SK-N-SH treated with all-trans-retinoic acid at 6 μM for 48 hours (cell line): Measurements from ENCODE around the gene RAX2.

Experiments used
- ARNTL ChIP-seq: fragments of 450-650 bp; formaldehyde crosslinking; IDR thresholded peaks from 2 replicates; pipeline ENCODE4 v1.5.0; 2020; ENCODE audit warnings: low read depth, mild to moderate bottlenecking, moderate library complexity, borderline replicate concordance
- BACH2 ChIP-seq: fragments of 250-450 bp; sonication (Bioruptor Pico); IDR thresholded peaks from 2 replicates; pipeline ENCODE4 v1.9.0; 2021; ENCODE audit warnings: mild to moderate bottlenecking, borderline replicate concordance
- CSDC2 ChIP-seq: fragments of 250-450 bp; sonication (Bioruptor Pico); IDR thresholded peaks from 2 replicates; pipeline ENCODE4 v1.5.0; 2020; ENCODE audit warnings: mild to moderate bottlenecking, moderate library complexity
- ESRRG ChIP-seq: fragments of 250-450 bp; sonication (Bioruptor Pico); IDR thresholded peaks from 2 replicates; pipeline ENCODE4 v1.6.1; 2021; ENCODE audit warnings: mild to moderate bottlenecking
- RARB ChIP-seq: fragments of 250-450 bp; sonication (Bioruptor Pico); IDR thresholded peaks from 2 replicates; pipeline ENCODE4 v1.8.0; 2021; ENCODE audit warnings: mild to moderate bottlenecking, moderate library complexity
- TCF4 ChIP-seq: fragments of 250-450 bp; sonication (Bioruptor Pico); IDR thresholded peaks from 2 replicates; pipeline ENCODE4 v1.8.0; 2021; ENCODE audit warnings: mild to moderate bottlenecking, moderate library complexity, borderline replicate concordance
- ZFP3 ChIP-seq: fragments of 250-450 bp; sonication (Bioruptor Pico); IDR thresholded peaks from 2 replicates; pipeline ENCODE4 v1.5.0; 2020; ENCODE audit warnings: mild to moderate bottlenecking, moderate library complexity
- ZFP30 ChIP-seq: fragments of 450-650 bp; formaldehyde crosslinking; IDR thresholded peaks from 2 replicates; pipeline ENCODE4 v1.5.0; 2022; ENCODE audit warnings: mild to moderate bottlenecking, moderate library complexity
- ZNF8 ChIP-seq: fragments of 450-650 bp; formaldehyde crosslinking; IDR thresholded peaks from 2 replicates; pipeline ENCODE4 v1.5.0; 2020; ENCODE audit warnings: mild to moderate bottlenecking, moderate library complexity
- TF ChIP-seq, protein P1 (sequence below): fragments of 250-450 bp; sonication (Bioruptor Pico); IDR thresholded peaks from 2 replicates; pipeline ENCODE4 v1.5.1; 2020; ENCODE audit warnings: low read depth, mild to moderate bottlenecking, moderate library complexity
- TF ChIP-seq, protein P2 (sequence below): fragments of 250-450 bp; sonication (Bioruptor Pico); IDR thresholded peaks from 2 replicates; pipeline ENCODE4 v1.8.0; 2020; ENCODE audit warnings: mild to moderate bottlenecking, moderate library complexity, borderline replicate concordance

DNA sequence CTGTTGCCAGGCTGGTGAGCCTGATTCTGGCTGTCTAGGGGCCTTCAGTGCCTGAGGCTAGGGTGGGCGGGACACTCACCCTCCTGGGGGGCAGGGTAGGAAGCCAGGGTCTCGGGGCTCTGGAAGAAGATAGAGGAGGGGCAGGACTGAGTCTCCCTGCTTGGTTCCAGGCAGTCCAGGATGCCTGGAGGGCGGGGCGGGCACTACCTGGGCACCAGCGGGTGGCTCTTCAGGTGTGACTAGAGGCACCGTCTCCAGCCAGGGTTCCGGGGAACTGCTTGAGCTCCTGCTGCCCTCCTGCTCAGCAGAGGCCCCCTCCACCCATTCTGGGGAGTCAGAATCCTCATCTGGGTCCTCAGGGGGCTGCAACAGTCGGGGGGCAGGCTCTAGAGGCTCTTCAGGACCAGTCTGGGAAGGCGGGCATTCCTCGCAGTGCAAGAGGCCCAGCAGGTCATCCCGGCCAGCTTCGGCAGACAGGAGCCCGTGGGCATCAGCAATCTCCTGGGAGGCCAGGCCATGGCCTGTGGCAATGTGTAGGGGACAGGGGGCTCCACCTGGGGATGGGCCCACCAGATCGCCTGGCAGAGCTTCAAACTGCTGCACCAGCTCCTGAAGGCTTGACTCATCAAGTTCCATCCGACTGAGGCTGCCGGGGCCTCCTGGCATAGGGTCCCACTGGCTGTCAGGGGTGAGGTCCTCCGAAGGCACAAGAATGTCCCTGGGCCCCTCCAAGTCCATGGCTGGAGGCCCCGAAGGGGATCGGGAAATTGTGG, 12.4 kb downstream of the RAX2 start:
- TF ChIP-seq CSDC2 (CRISPR knock-in tag) (no peak), BACH2 (CRISPR knock-in tag) (no peak), ARNTL (CRISPR knock-in tag) (no peak), RARB (CRISPR knock-in tag) (no peak), ZFP3 (CRISPR knock-in tag) (no peak), ZFP30 (no peak), ZNF8 (CRISPR knock-in tag) (no peak), ESRRG (CRISPR knock-in tag) (no peak), TCF4 (CRISPR knock-in tag) (no peak)
- TF ChIP-seq, protein P1, sequence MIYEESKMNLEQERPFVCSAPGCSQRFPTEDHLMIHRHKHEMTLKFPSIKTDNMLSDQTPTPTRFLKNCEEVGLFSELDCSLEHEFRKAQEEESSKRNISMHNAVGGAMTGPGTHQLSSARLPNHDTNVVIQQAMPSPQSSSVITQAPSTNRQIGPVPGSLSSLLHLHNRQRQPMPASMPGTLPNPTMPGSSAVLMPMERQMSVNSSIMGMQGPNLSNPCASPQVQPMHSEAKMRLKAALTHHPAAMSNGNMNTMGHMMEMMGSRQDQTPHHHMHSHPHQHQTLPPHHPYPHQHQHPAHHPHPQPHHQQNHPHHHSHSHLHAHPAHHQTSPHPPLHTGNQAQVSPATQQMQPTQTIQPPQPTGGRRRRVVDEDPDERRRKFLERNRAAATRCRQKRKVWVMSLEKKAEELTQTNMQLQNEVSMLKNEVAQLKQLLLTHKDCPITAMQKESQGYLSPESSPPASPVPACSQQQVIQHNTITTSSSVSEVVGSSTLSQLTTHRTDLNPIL (CRISPR knock-in tag) = no peak
- TF ChIP-seq, protein P2, sequence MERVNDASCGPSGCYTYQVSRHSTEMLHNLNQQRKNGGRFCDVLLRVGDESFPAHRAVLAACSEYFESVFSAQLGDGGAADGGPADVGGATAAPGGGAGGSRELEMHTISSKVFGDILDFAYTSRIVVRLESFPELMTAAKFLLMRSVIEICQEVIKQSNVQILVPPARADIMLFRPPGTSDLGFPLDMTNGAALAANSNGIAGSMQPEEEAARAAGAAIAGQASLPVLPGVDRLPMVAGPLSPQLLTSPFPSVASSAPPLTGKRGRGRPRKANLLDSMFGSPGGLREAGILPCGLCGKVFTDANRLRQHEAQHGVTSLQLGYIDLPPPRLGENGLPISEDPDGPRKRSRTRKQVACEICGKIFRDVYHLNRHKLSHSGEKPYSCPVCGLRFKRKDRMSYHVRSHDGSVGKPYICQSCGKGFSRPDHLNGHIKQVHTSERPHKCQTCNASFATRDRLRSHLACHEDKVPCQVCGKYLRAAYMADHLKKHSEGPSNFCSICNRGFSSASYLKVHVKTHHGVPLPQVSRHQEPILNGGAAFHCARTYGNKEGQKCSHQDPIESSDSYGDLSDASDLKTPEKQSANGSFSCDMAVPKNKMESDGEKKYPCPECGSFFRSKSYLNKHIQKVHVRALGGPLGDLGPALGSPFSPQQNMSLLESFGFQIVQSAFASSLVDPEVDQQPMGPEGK (CRISPR knock-in tag) = no peak
